ENCODE results near the gene ACOX1. TPM values are rescaled to one million over a fixed set of nuclear protein-coding genes. Genes with fewer than 3 reads are reported as not detected.

ACOX1 gene
- total and polyA plus RNA-seq, 2 of the 13 experiments (the other 11 are each of a cell fraction or from before 2014, with no cell fraction given) = 86.4 to 120 TPM

GRCh38 chr17:76014100-76014924 is 35.3 kb upstream of the ACOX1 start (continued):
- TF ChIP-seq HBP1 (CRISPR knock-in tag; IDR thresholded peaks at IDR 0.05; ENCODE audit: low read depth) (0 out of 2 replicates have a peak, but pooled peaks have one; percentile 59), DR1 (CRISPR knock-in tag; IDR thresholded peaks at IDR 0.05) (no peak), MAFK (conservative IDR thresholded peaks at IDR 0.05 in 1 of 2, IDR thresholded peaks at IDR 0.05 in 1 of 2; ENCODE audit: low read length in 2 of 2) (no peak), ZNF235 (CRISPR knock-in tag; IDR thresholded peaks at IDR 0.05; ENCODE audit: borderline replicate concordance) (peak; percentile 21; the same call in 1 of the 2 replicates), ZNF230 (CRISPR knock-in tag; IDR thresholded peaks at IDR 0.05) (0 out of 2 replicates have a peak, but pooled peaks have one; percentile 53), ZBTB42 (CRISPR knock-in tag; IDR thresholded peaks at IDR 0.05) (no peak), ZNF280B (CRISPR knock-in tag; IDR thresholded peaks at IDR 0.05; ENCODE audit: borderline replicate concordance) (peak; percentile 90), SOX13 (IDR thresholded peaks at IDR 0.05) (no peak), SOX13 (CRISPR knock-in tag; conservative IDR thresholded peaks at IDR 0.05 in 1 of 2, IDR thresholded peaks at IDR 0.05 in 1 of 2) (no peak), ZNF580 (CRISPR knock-in tag; IDR thresholded peaks at IDR 0.05; ENCODE audit: borderline replicate concordance, low read depth) (peak; percentile 82; the same call in 1 of the 2 replicates), HIVEP1 (CRISPR knock-in tag; IDR thresholded peaks at IDR 0.05) (peak; percentile 27; the same call in 1 of the 2 replicates), YY1 (IDR thresholded peaks at IDR 0.05; ENCODE audit: insufficient read depth, insufficient replicate concordance, low read depth, low read length) (peak; percentile 52), NFKBIZ (CRISPR knock-in tag; IDR thresholded peaks at IDR 0.05) (no peak), BCL6 (CRISPR knock-in tag; IDR thresholded peaks at IDR 0.05) (0 out of 2 replicates have a peak, but pooled peaks have one; percentile 19), SOX5 (CRISPR knock-in tag; IDR thresholded peaks at IDR 0.05; ENCODE audit: borderline replicate concordance) (0 out of 2 replicates have a peak, but pooled peaks have one; percentile 16), SAP130 (CRISPR knock-in tag; IDR thresholded peaks at IDR 0.05; ENCODE audit: low read depth) (0 out of 2 replicates have a peak, but pooled peaks have one; percentile 37), HNRNPLL (IDR thresholded peaks at IDR 0.05; ENCODE audit: low read depth, low read length, poor library complexity, severe bottlenecking) (peak; percentile 58)
- TF ChIP-seq, protein P1, sequence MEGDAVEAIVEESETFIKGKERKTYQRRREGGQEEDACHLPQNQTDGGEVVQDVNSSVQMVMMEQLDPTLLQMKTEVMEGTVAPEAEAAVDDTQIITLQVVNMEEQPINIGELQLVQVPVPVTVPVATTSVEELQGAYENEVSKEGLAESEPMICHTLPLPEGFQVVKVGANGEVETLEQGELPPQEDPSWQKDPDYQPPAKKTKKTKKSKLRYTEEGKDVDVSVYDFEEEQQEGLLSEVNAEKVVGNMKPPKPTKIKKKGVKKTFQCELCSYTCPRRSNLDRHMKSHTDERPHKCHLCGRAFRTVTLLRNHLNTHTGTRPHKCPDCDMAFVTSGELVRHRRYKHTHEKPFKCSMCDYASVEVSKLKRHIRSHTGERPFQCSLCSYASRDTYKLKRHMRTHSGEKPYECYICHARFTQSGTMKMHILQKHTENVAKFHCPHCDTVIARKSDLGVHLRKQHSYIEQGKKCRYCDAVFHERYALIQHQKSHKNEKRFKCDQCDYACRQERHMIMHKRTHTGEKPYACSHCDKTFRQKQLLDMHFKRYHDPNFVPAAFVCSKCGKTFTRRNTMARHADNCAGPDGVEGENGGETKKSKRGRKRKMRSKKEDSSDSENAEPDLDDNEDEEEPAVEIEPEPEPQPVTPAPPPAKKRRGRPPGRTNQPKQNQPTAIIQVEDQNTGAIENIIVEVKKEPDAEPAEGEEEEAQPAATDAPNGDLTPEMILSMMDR (CRISPR knock-in tag; IDR thresholded peaks at IDR 0.05) = peak; percentile 100
- TF ChIP-seq, protein P2, sequence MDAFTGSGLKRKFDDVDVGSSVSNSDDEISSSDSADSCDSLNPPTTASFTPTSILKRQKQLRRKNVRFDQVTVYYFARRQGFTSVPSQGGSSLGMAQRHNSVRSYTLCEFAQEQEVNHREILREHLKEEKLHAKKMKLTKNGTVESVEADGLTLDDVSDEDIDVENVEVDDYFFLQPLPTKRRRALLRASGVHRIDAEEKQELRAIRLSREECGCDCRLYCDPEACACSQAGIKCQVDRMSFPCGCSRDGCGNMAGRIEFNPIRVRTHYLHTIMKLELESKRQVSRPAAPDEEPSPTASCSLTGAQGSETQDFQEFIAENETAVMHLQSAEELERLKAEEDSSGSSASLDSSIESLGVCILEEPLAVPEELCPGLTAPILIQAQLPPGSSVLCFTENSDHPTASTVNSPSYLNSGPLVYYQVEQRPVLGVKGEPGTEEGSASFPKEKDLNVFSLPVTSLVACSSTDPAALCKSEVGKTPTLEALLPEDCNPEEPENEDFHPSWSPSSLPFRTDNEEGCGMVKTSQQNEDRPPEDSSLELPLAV (CRISPR knock-in tag; conservative IDR thresholded peaks at IDR 0.05; ENCODE audit: low read depth) = no peak
- TF ChIP-seq, protein P3, sequence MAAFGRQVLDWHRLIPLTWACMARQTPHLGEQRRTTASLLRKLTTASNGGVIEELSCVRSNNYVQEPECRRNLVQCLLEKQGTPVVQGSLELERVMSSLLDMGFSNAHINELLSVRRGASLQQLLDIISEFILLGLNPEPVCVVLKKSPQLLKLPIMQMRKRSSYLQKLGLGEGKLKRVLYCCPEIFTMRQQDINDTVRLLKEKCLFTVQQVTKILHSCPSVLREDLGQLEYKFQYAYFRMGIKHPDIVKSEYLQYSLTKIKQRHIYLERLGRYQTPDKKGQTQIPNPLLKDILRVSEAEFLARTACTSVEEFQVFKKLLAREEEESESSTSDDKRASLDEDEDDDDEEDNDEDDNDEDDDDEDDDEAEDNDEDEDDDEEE (CRISPR knock-in tag; IDR thresholded peaks at IDR 0.05) = peak; percentile 84; the same call in 1 of the 2 replicates
